ENCODE data around the gene FOXS1.

Gene FOXS1

GRCh38 chr20:31835977-31836852 is 9.2 kb downstream of the FOXS1 start:
- no peak for TF ChIP-seq CTCF (IDR thresholded peaks at IDR 0.05; ENCODE audit: low read length, missing control alignments)
- peak; percentile 90 for DNase-seq (ENCODE audit: low read depth)
- no peak overlapping the region for H3K4me3 ChIP-seq (replicated peaks; ENCODE audit: low read depth, low read length)

GRCh38 chr20:31835554-31835953 is 9.8 kb downstream of the FOXS1 start:
- DNase-seq (ENCODE audit: low read depth) = no peak
- no peak overlapping the region for H3K4me3 ChIP-seq (replicated peaks; ENCODE audit: low read depth, low read length)
- TF ChIP-seq CTCF (IDR thresholded peaks at IDR 0.05; ENCODE audit: low read length, missing control alignments) = no peak

- TF ChIP-seq CTCF (IDR thresholded peaks at IDR 0.05; ENCODE audit: low read length, missing control alignments) = no peak
- DNase-seq (ENCODE audit: low read depth) = no peak
- H3K4me3 ChIP-seq (replicated peaks; ENCODE audit: low read depth, low read length) = no peak overlapping the region
These were observed 11.4 kb downstream of the FOXS1 start for GRCh38 chr20:31833931-31834521.

- H3K4me3 ChIP-seq (replicated peaks; ENCODE audit: low read depth, low read length) = no peak overlapping the region
- peak; percentile 88 for TF ChIP-seq CTCF (IDR thresholded peaks at IDR 0.05; ENCODE audit: low read length, missing control alignments)
- peak; percentile 55 for DNase-seq (ENCODE audit: low read depth)
These were observed 12.1 kb downstream of the FOXS1 start for GRCh38 chr20:31833130-31833930.

GRCh38 chr20:31831771-31832306 is 13.6 kb downstream of the FOXS1 start:
- TF ChIP-seq CTCF (IDR thresholded peaks at IDR 0.05; ENCODE audit: low read length, missing control alignments) = no peak
- no peak for DNase-seq (ENCODE audit: low read depth)
- no peak overlapping the region for H3K4me3 ChIP-seq (replicated peaks; ENCODE audit: low read depth, low read length)

- H3K4me3 ChIP-seq (replicated peaks; ENCODE audit: low read depth, low read length) = no peak overlapping the region
- TF ChIP-seq CTCF (IDR thresholded peaks at IDR 0.05; ENCODE audit: low read length, missing control alignments) = no peak
- no peak for DNase-seq (ENCODE audit: low read depth)
These were observed 14.2 kb downstream of the FOXS1 start for GRCh38 chr20:31831211-31831610.

Data from fibroblast of pulmonary artery (primary cell).